Endothelial cell of umbilical vein (primary cell): ENCODE measurements around the gene TBC1D24.
A peak's percentile ranks its signal among the peaks of the same experiment; 100 is the strongest.

ENCODE experiments used
- EZH2 ChIP-seq: IDR thresholded peaks from 2 replicates; pipeline ENCODE4 v1.6.1; 2012; ENCODE audit warnings: borderline replicate concordance, low read depth, mild to moderate bottlenecking, moderate library complexity, low read length, inconsistent platforms; ENCODE audit not compliant: severe bottlenecking
- FOS ChIP-seq: IDR thresholded peaks from 2 replicates; pipeline ENCODE4 v1.6.1; 2011; ENCODE audit warnings: mild to moderate bottlenecking, low read length, moderate library complexity, borderline replicate concordance; ENCODE audit not compliant: insufficient read depth
- GATA2 ChIP-seq: IDR thresholded peaks from 2 replicates; pipeline ENCODE4 v1.7.0; 2011; ENCODE audit warnings: low read depth, mild to moderate bottlenecking, moderate library complexity, mixed read lengths, low read length; ENCODE audit not compliant: insufficient read length, insufficient read depth
- JUN ChIP-seq: IDR thresholded peaks from 2 replicates; pipeline ENCODE4 v1.6.1; 2011; ENCODE audit warnings: borderline replicate concordance, low read depth; ENCODE audit not compliant: insufficient read length, insufficient read depth
- POLR2A ChIP-seq: IDR thresholded peaks from 2 replicates; pipeline ENCODE4 v1.6.1; 2012; ENCODE audit warnings: low read depth, mild to moderate bottlenecking, control low read depth, low read length
- POLR2AphosphoS5 ChIP-seq: IDR thresholded peaks from 2 replicates; pipeline ENCODE4 v1.6.1; 2012; ENCODE audit warnings: low read depth, mild to moderate bottlenecking, control low read depth, low read length, moderate library complexity; ENCODE audit not compliant: insufficient read depth
- TF ChIP-seq, protein P1 (sequence below), 2 donors: IDR thresholded peaks; 1 replicate in 1 of 2; 2 replicates in 1 of 2; pipeline ENCODE4 v1.5.1; 2011; ENCODE audit warnings: low read length in 2 of 2, mild to moderate bottlenecking in 2 of 2, moderate library complexity in 2 of 2, control low read depth in 1 of 2, inconsistent platforms in 1 of 2, low read depth in 1 of 2; ENCODE audit not compliant: insufficient read depth in 1 of 2; ENCODE audit errors: extremely low read depth in 1 of 2
- TF ChIP-seq, protein P2 (sequence below): IDR thresholded peaks from 2 replicates; pipeline ENCODE4 v1.6.1; 2011; ENCODE audit not compliant: insufficient read depth, insufficient read length

DNA sequence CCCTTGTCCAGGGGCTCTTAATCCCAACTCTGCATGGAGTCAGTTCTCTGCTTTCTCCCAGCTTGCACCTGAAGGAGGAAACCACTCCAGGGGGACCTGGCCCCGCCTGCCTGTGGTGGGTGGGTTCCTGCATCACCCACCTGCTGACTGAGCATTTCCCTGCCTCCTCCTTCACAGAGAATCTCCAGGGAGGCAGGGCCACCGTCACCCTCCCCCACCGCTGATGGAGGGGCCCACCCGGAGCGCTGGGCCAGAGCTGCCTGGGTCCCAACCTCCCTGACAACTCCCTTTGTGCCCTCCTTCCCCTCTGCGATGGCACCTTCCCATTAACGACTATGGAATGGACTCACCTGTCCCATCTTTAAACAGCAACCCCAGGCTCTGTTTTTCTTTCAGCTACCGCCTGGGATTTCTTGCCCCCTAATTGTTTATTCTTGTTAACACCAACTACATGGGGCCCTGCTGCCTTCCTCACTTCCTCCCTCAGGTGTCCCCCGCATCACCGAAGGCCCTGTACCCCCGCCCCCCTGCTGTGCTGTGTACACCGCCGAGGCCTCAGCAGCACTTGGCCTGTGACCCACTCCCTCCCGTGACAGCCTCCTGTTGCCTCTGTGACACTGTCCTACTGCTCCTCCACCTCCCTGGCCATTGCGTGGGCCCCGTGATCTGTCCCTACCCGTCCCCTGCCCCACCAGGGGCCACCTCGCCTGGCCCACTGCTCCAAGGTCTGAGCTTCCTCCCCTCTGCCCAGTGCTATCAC, 15.9 kb upstream of the TBC1D24 start:
- TF ChIP-seq EZH2, result no peak
- TF ChIP-seq, protein P1, sequence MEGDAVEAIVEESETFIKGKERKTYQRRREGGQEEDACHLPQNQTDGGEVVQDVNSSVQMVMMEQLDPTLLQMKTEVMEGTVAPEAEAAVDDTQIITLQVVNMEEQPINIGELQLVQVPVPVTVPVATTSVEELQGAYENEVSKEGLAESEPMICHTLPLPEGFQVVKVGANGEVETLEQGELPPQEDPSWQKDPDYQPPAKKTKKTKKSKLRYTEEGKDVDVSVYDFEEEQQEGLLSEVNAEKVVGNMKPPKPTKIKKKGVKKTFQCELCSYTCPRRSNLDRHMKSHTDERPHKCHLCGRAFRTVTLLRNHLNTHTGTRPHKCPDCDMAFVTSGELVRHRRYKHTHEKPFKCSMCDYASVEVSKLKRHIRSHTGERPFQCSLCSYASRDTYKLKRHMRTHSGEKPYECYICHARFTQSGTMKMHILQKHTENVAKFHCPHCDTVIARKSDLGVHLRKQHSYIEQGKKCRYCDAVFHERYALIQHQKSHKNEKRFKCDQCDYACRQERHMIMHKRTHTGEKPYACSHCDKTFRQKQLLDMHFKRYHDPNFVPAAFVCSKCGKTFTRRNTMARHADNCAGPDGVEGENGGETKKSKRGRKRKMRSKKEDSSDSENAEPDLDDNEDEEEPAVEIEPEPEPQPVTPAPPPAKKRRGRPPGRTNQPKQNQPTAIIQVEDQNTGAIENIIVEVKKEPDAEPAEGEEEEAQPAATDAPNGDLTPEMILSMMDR (IDR thresholded peaks at IDR 0.05; ENCODE audit: extremely low read depth in 1 of 2, insufficient read depth in 1 of 2, low read depth in 1 of 2, low read length in 2 of 2), result no peak
- TF ChIP-seq POLR2A, result no peak
- no peak for TF ChIP-seq FOS
- TF ChIP-seq POLR2AphosphoS5, result peak; percentile 29
- TF ChIP-seq, protein P2, sequence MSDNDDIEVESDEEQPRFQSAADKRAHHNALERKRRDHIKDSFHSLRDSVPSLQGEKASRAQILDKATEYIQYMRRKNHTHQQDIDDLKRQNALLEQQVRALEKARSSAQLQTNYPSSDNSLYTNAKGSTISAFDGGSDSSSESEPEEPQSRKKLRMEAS, result no peak
- TF ChIP-seq GATA2, result no peak
- no peak for TF ChIP-seq JUN
